ENCODE data around the gene CNTN4. TPM values are rescaled to one million over a fixed set of nuclear protein-coding genes. Genes with fewer than 3 reads are reported as not detected.

Gene CNTN4
- total RNA-seq, 1 experiment from 2014 or later: 5.7 TPM

GRCh38 chr3:3066378-3066777 lies 967.7 kb downstream of the CNTN4 start:
- no peak overlapping the region for H3K4me3 ChIP-seq (ENCODE audit: low read depth, low read length, poor library complexity, severe bottlenecking)
- H3K27ac ChIP-seq (ENCODE audit: low read depth, low read length, poor library complexity, severe bottlenecking): no peak overlapping the region
- H3K9me3 ChIP-seq (ENCODE audit: low read depth, low read length, poor library complexity, severe bottlenecking): no peaks in the 10 kb centered on the region
- CTCF ChIA-PET: no interaction called here
- H3K36me3 ChIP-seq (ENCODE audit: insufficient read depth, low read length, poor library complexity, severe bottlenecking): no peaks in the 10 kb centered on the region
- no peaks in the 10 kb centered on the region for H3K27me3 ChIP-seq (replicated peaks; ENCODE audit: insufficient read depth, low read depth, low read length, poor library complexity)
- BruUV-seq (replicated peaks): no TSS peak
- no peaks in the 10 kb centered on the region for H3K4me1 ChIP-seq (ENCODE audit: insufficient read depth, low read length, poor library complexity, severe bottlenecking)
- TF ChIP-seq EZH2 (IDR thresholded peaks at IDR 0.05; ENCODE audit: borderline replicate concordance, low read depth, low read length, poor library complexity, severe bottlenecking): no peak
- TF ChIP-seq CTCF (conservative IDR thresholded peaks at IDR 0.05; ENCODE audit: low read depth, low read length): no peak
- POLR2A ChIA-PET (ENCODE audit: low non-redundant PET): no interaction called here
- DNase-seq (ENCODE audit: low spot score): no peak
- intact Hi-C loops (cut with micrococcal nuclease; ENCODE audit: unreplicated experiment): no loop called here

DNA sequence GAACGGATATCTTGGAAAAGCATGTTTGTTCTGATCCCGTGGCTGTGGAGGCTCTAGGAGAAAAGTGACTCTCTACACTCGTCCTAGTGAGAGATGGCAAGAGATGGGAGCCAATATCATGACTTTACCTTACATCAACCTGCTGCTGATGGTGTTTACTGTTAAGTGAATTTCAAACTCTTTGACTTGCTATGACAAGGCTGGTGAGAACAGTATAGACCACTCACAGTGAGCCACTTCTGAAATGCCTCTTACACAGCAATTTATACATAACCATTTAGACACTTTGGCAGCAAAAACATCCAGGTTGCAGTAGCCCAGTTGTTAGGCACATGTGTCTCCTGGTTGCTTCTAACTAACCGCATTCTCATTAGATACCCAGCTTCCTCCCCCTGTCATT lies 968.2 kb downstream of the CNTN4 start:
- no peak overlapping the region for H3K27ac ChIP-seq (ENCODE audit: low read depth, low read length, poor library complexity, severe bottlenecking)
- TF ChIP-seq EZH2 (IDR thresholded peaks at IDR 0.05; ENCODE audit: borderline replicate concordance, low read depth, low read length, poor library complexity, severe bottlenecking) (no peak), CTCF (conservative IDR thresholded peaks at IDR 0.05; ENCODE audit: low read depth, low read length) (no peak)
- ChIA-PET POLR2A (ENCODE audit: low non-redundant PET) (no interaction called here), CTCF (no interaction called here)
- no peaks in the 10 kb centered on the region for H3K36me3 ChIP-seq (ENCODE audit: insufficient read depth, low read length, poor library complexity, severe bottlenecking)
- no peak overlapping the region for H3K4me3 ChIP-seq (ENCODE audit: low read depth, low read length, poor library complexity, severe bottlenecking)
- intact Hi-C loops (cut with micrococcal nuclease; ENCODE audit: unreplicated experiment): no loop called here
- H3K27me3 ChIP-seq (replicated peaks; ENCODE audit: insufficient read depth, low read depth, low read length, poor library complexity): no peaks in the 10 kb centered on the region
- DNase-seq (ENCODE audit: low spot score): no peak
- no peaks in the 10 kb centered on the region for H3K9me3 ChIP-seq (ENCODE audit: low read depth, low read length, poor library complexity, severe bottlenecking)
- H3K4me1 ChIP-seq (ENCODE audit: insufficient read depth, low read length, poor library complexity, severe bottlenecking): no peaks in the 10 kb centered on the region
- no TSS peak for BruUV-seq (replicated peaks)

DNA sequence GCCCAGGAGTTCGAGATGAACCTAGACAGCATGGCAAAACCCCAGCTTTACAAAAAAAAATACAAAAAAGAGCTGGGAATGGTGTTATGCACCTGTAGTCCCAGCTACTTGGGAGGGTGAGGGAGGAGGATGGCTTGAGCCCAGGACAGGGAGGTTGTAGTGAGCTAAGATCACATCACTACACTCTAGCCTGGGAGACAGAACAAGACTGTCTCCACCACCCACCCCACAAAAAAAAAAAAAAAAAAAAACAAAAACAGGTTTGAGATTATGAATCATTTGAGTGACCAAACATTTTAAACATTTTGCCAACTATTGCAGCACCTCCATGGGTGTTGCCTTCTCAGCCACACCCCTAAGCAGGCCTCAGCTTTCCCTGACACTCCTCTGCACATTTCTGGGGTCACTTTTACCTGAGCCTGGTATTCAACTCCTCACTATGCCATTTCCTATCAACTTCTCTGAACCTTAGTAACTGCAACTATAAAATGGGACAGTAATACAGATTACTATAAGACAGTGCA lies 969.8 kb downstream of the CNTN4 start:
- H3K36me3 ChIP-seq (ENCODE audit: insufficient read depth, low read length, poor library complexity, severe bottlenecking): no peaks in the 10 kb centered on the region
- ChIA-PET CTCF (no interaction called here), POLR2A (ENCODE audit: low non-redundant PET) (no interaction called here)
- intact Hi-C loops (cut with micrococcal nuclease; ENCODE audit: unreplicated experiment): no loop called here
- H3K4me3 ChIP-seq (ENCODE audit: low read depth, low read length, poor library complexity, severe bottlenecking): no peak overlapping the region
- H3K27ac ChIP-seq (ENCODE audit: low read depth, low read length, poor library complexity, severe bottlenecking): no peak overlapping the region
- H3K9me3 ChIP-seq (ENCODE audit: low read depth, low read length, poor library complexity, severe bottlenecking): no peaks in the 10 kb centered on the region
- DNase-seq (ENCODE audit: low spot score): no peak
- TF ChIP-seq CTCF (conservative IDR thresholded peaks at IDR 0.05; ENCODE audit: low read depth, low read length) (no peak), EZH2 (IDR thresholded peaks at IDR 0.05; ENCODE audit: borderline replicate concordance, low read depth, low read length, poor library complexity, severe bottlenecking) (no peak)
- BruUV-seq (replicated peaks): no TSS peak
- H3K4me1 ChIP-seq (ENCODE audit: insufficient read depth, low read length, poor library complexity, severe bottlenecking): no peaks in the 10 kb centered on the region
- no peaks in the 10 kb centered on the region for H3K27me3 ChIP-seq (replicated peaks; ENCODE audit: insufficient read depth, low read depth, low read length, poor library complexity)

Data from A673 (cell line).